ENCODE data around the gene TTLL9. TPM values are rescaled to one million over a fixed set of nuclear protein-coding genes. Genes with fewer than 3 reads are reported as not detected.

Gene TTLL9
- polyA plus RNA-seq, 1 donor (not counting 4 experiments of a cell fraction or from before 2014, with no cell fraction given), result not detected

DNA sequence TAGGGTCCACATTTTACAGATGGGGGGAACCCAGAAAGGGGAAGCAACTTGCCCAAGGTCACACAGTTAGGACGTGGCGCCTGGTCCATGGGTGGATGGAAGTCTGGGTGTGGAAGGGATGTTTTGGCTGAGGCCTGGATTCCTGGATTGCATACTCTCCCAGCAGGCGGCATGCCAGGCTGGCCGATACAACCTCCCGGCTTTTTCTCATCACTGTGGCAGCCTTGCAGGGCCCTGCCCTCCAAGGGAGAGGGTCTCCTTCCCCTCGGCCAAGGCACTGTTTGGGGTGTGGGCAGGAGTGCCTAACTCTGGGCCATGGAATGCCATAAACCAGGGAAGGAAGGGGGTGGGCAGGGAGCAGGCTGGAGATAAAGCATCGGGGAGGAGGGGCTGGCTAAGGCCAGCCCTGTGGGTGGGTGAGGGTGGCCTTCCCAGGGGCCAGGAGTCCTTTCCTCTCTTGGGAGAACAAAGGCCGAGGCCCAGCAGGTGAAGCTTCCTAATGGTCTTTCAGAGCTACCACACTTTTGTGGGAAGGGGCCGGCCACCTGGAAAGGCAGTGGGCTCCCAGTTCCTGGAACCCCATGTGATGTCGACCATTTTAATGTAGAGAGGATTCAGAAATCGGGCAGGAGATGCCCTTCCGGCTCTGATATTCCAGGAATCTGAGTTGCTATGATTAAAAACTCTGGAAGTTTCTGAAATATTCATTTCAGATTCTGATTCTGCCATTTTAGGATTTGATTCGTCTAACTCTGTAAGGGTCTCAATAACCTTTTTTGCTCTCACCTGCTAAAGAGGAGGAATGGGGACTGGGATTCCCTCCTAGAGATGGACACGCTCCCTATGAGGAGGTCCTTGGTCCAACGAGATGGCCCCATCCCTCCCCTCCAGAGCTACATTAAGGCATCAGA lies 29.3 kb upstream of the TTLL9 start:
- peaks cover 4% of the 10 kb centered on the region for H3K4me1 ChIP-seq (ENCODE audit: control insufficient read depth, extremely low read depth, insufficient read depth, low read length)
- no peak for FAIRE-seq
- H3K4me2 ChIP-seq (ENCODE audit: control insufficient read depth, extremely low read depth, insufficient read depth, low read depth, low read length), result no peak overlapping the region
- peaks cover 3% of the 10 kb centered on the region for H4K20me1 ChIP-seq (ENCODE audit: control insufficient read depth, extremely low read depth, insufficient read depth, low read length)
- H3K27me3 ChIP-seq (ENCODE audit: control insufficient read depth, extremely low read depth, insufficient read depth, low read length), result peaks cover 47% of the 10 kb centered on the region
- H3K4me3 ChIP-seq (ENCODE audit: control insufficient read depth in 2 of 3, extremely low read depth in 1 of 3, insufficient read depth in 2 of 3, low read depth in 1 of 3, low read length in 3 of 3), result no peak overlapping the region
- H3K79me2 ChIP-seq (ENCODE audit: control insufficient read depth, insufficient read depth, low read length), result no peaks in the 10 kb centered on the region
- H3K9ac ChIP-seq (ENCODE audit: control insufficient read depth, extremely low read depth, insufficient read depth, low read length), result no peak overlapping the region
- TF ChIP-seq, protein P1, sequence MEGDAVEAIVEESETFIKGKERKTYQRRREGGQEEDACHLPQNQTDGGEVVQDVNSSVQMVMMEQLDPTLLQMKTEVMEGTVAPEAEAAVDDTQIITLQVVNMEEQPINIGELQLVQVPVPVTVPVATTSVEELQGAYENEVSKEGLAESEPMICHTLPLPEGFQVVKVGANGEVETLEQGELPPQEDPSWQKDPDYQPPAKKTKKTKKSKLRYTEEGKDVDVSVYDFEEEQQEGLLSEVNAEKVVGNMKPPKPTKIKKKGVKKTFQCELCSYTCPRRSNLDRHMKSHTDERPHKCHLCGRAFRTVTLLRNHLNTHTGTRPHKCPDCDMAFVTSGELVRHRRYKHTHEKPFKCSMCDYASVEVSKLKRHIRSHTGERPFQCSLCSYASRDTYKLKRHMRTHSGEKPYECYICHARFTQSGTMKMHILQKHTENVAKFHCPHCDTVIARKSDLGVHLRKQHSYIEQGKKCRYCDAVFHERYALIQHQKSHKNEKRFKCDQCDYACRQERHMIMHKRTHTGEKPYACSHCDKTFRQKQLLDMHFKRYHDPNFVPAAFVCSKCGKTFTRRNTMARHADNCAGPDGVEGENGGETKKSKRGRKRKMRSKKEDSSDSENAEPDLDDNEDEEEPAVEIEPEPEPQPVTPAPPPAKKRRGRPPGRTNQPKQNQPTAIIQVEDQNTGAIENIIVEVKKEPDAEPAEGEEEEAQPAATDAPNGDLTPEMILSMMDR (optimal IDR thresholded peaks at IDR 0.05 in 1 of 3, IDR thresholded peaks at IDR 0.05 in 1 of 3, conservative IDR thresholded peaks at IDR 0.05 in 1 of 3; ENCODE audit: extremely low read depth in 1 of 3, insufficient read depth in 2 of 3, low read length in 3 of 3), result no peak
- TF ChIP-seq EZH2 (IDR thresholded peaks at IDR 0.05; ENCODE audit: low read length), result no peak
- no peak overlapping the region for H3K27ac ChIP-seq (ENCODE audit: control insufficient read depth, insufficient read depth, low read length)
- dilution Hi-C loops (cut with MboI; ENCODE audit: extremely low pct_ligation_motif_present, low sequenced_read_pairs), result no loop called here
- H3K9me3 ChIP-seq (ENCODE audit: control insufficient read depth, low read depth, low read length), result no peaks in the 10 kb centered on the region
- peaks cover 3% of the 10 kb centered on the region for H3K9me1 ChIP-seq (ENCODE audit: control insufficient read depth, extremely low read depth, insufficient read depth, low read length)
- no peak for DNase-seq (ENCODE audit: low read depth, low spot score)
- no peak overlapping the region for H2AFZ ChIP-seq (ENCODE audit: control insufficient read depth, low read length)
- no peaks in the 10 kb centered on the region for H3K36me3 ChIP-seq (ENCODE audit: control insufficient read depth in 2 of 2, extremely low read depth in 1 of 2, insufficient read depth in 2 of 2, low read length in 2 of 2)

DNA sequence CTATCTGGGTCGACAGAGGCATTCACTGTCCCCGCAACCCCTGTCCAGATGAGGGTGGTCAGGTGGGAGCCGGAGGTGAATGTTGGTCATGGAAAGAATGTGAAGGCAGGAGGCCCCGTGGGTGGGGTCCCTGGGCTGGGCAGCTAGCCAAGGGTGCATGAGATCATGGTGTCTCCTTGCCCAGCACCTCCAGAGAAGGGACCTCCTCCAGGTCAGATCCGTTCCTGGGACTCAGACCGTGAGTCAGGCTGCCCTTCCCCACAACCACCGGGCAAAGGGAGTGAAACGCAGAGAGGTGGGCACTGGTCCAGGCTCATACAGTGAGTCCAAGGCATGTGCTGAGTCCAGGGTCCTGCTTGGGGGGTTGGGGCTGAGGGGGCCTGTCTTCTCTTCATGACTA lies 28.5 kb upstream of the TTLL9 start:
- Histone ChIP-seq H3K9ac (ENCODE audit: control insufficient read depth, extremely low read depth, insufficient read depth, low read length) (no peak overlapping the region), H3K79me2 (ENCODE audit: control insufficient read depth, insufficient read depth, low read length) (no peaks in the 10 kb centered on the region), H2AFZ (ENCODE audit: control insufficient read depth, low read length) (no peak overlapping the region), H3K4me3 (ENCODE audit: control insufficient read depth in 2 of 3, extremely low read depth in 1 of 3, insufficient read depth in 2 of 3, low read depth in 1 of 3, low read length in 3 of 3) (no peak overlapping the region), H4K20me1 (ENCODE audit: control insufficient read depth, extremely low read depth, insufficient read depth, low read length) (peaks cover 3% of the 10 kb centered on the region), H3K4me1 (ENCODE audit: control insufficient read depth, extremely low read depth, insufficient read depth, low read length) (no peaks in the 10 kb centered on the region), H3K27me3 (ENCODE audit: control insufficient read depth, extremely low read depth, insufficient read depth, low read length) (peaks cover 44% of the 10 kb centered on the region), H3K9me3 (ENCODE audit: control insufficient read depth, low read depth, low read length) (no peaks in the 10 kb centered on the region), H3K4me2 (ENCODE audit: control insufficient read depth, extremely low read depth, insufficient read depth, low read depth, low read length) (no peak overlapping the region), H3K9me1 (ENCODE audit: control insufficient read depth, extremely low read depth, insufficient read depth, low read length) (no peaks in the 10 kb centered on the region), H3K27ac (ENCODE audit: control insufficient read depth, insufficient read depth, low read length) (no peak overlapping the region), H3K36me3 (ENCODE audit: control insufficient read depth in 2 of 2, extremely low read depth in 1 of 2, insufficient read depth in 2 of 2, low read length in 2 of 2) (no peaks in the 10 kb centered on the region)
- no peak for FAIRE-seq
- TF ChIP-seq EZH2 (IDR thresholded peaks at IDR 0.05; ENCODE audit: low read length), result no peak
- dilution Hi-C loops (cut with MboI; ENCODE audit: extremely low pct_ligation_motif_present, low sequenced_read_pairs), result no loop called here
- no peak for DNase-seq (ENCODE audit: low read depth, low spot score)
